ENCODE results near the gene C1QTNF9B.

DNA sequence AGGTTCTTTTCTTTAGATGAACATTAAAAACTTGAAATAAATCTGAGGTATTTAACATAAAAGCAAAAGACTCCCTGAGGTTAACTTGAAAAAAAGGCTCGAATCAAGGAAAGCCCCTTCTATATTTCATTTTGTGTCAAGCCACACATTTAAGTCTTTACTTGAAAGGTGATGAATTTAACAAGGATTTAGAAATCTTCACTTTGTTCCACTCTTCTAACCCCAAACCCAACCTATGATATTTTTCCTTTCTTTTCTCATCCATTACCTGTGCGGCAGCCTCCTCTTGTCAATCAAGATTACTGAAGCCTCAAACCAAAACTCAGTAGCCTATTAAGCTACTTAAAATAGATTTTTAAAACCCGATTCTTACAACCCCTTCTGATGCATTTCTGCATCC is 41.9 kb downstream of the C1QTNF9B start:
- TF ChIP-seq CTCF (IDR thresholded peaks at IDR 0.05; ENCODE audit: insufficient read depth, low read depth, low read length) = no peak
- no peak for TF ChIP-seq EZH2 (IDR thresholded peaks at IDR 0.05; ENCODE audit: insufficient read depth, low read length)

All from astrocyte (in vitro differentiated cells and primary cell).